ENCODE data around the gene DOK6.

GRCh38 chr18:69636529-69637301, 236.0 kb downstream of the DOK6 start:
- TF ChIP-seq, protein P1, sequence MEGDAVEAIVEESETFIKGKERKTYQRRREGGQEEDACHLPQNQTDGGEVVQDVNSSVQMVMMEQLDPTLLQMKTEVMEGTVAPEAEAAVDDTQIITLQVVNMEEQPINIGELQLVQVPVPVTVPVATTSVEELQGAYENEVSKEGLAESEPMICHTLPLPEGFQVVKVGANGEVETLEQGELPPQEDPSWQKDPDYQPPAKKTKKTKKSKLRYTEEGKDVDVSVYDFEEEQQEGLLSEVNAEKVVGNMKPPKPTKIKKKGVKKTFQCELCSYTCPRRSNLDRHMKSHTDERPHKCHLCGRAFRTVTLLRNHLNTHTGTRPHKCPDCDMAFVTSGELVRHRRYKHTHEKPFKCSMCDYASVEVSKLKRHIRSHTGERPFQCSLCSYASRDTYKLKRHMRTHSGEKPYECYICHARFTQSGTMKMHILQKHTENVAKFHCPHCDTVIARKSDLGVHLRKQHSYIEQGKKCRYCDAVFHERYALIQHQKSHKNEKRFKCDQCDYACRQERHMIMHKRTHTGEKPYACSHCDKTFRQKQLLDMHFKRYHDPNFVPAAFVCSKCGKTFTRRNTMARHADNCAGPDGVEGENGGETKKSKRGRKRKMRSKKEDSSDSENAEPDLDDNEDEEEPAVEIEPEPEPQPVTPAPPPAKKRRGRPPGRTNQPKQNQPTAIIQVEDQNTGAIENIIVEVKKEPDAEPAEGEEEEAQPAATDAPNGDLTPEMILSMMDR (conservative IDR thresholded peaks at IDR 0.05; ENCODE audit: low read depth in 2 of 2), result peak; percentile 71 to 82
- no peak for TF ChIP-seq EZH2 (IDR thresholded peaks at IDR 0.05; ENCODE audit: low read depth, unreplicated experiment)
- no peak for TF ChIP-seq POLR2AphosphoS5 (IDR thresholded peaks at IDR 0.05; ENCODE audit: low read depth)
- no peak for TF ChIP-seq CREB1 (CRISPR knock-in tag; IDR thresholded peaks at IDR 0.05; ENCODE audit: low read depth)
